Limb (tissue), 2 donors: Measurements from ENCODE around the gene KIF16B.

Experiments
- DNase-seq, 2 donors: peaks; one replicate each; pipeline ENCODE4 v3.0.0-alpha.2; 2016; ENCODE audit errors: extremely low spot score in 2 of 2

KIF16B gene

GRCh38 chr20:16295534-16295933 lies 277.7 kb downstream of the KIF16B start:
- DNase-seq = no peak

GRCh38 chr20:16293590-16293989 lies 279.7 kb downstream of the KIF16B start:
- DNase-seq = no peak

- no peak for DNase-seq
Measured at GRCh38 chr20:16292226-16292880, 280.9 kb downstream of the KIF16B start.

- no peak for DNase-seq
Measured at GRCh38 chr20:16290358-16290757, 282.9 kb downstream of the KIF16B start.

GRCh38 chr20:16287776-16288175 lies 285.5 kb downstream of the KIF16B start:
- no peak for DNase-seq

GRCh38 chr20:16286601-16287000 lies 286.6 kb downstream of the KIF16B start:
- DNase-seq = no peak

GRCh38 chr20:16284385-16285100 lies 288.7 kb downstream of the KIF16B start:
- no peak for DNase-seq

GRCh38 chr20:16283978-16284377 lies 289.3 kb downstream of the KIF16B start:
- DNase-seq = no peak

- no peak for DNase-seq
Measured at GRCh38 chr20:16283307-16283706, 289.9 kb downstream of the KIF16B start.

GRCh38 chr20:16280219-16280618 lies 293.0 kb downstream of the KIF16B start:
- no peak for DNase-seq

GRCh38 chr20:16279320-16279719 lies 293.9 kb downstream of the KIF16B start:
- no peak for DNase-seq

GRCh38 chr20:16273812-16274555 lies 299.3 kb downstream of the KIF16B start:
- DNase-seq = no peak

- DNase-seq = no peak
Measured at GRCh38 chr20:16272780-16273360, 300.4 kb downstream of the KIF16B start.

- no peak for DNase-seq
Measured at GRCh38 chr20:16271450-16271849, 301.8 kb downstream of the KIF16B start.

- no peak for DNase-seq
Measured at GRCh38 chr20:16270989-16271388, 302.3 kb downstream of the KIF16B start.

GRCh38 chr20:16270314-16270931 lies 302.8 kb downstream of the KIF16B start:
- no peak for DNase-seq

GRCh38 chr20:16267526-16267925 lies 305.7 kb downstream of the KIF16B start:
- no peak for DNase-seq

GRCh38 chr20:16265334-16265733 lies 307.9 kb downstream of the KIF16B start:
- no peak for DNase-seq

GRCh38 chr20:16263582-16263981 lies 309.7 kb downstream of the KIF16B start:
- DNase-seq = peak in 1 of 2 donors; percentile 43

- no peak for DNase-seq
Measured at GRCh38 chr20:16262594-16262993, 310.7 kb downstream of the KIF16B start.

GRCh38 chr20:16261733-16262273 lies 311.4 kb downstream of the KIF16B start:
- no peak for DNase-seq
